ENCODE measurements around the gene SMCO4.

The SMCO4 gene

GRCh38 chr11:93482556-93482955, 60.6 kb downstream of the SMCO4 start:
- Histone ChIP-seq H3K79me2 (ENCODE audit: insufficient read depth, low read depth) (no peaks in the 10 kb centered on the region), H3K4me1 (ENCODE audit: low read depth, poor library complexity, severe bottlenecking) (no peaks in the 10 kb centered on the region), H3K27me3 (ENCODE audit: insufficient read depth, low read depth) (no peaks in the 10 kb centered on the region), H3K27ac (no peak overlapping the region), H3K9ac (no peak overlapping the region), H2AFZ (ENCODE audit: low read depth) (no peak overlapping the region), H3K4me2 (no peak overlapping the region), H3K4me3 (IDR thresholded peaks at IDR 0.05; ENCODE audit: insufficient read depth, low read depth, low read length) (no peak overlapping the region), H3K36me3 (ENCODE audit: insufficient read depth) (no peaks in the 10 kb centered on the region), H4K20me1 (ENCODE audit: insufficient read depth) (no peaks in the 10 kb centered on the region)
- TF ChIP-seq CTCF (conservative IDR thresholded peaks at IDR 0.05; ENCODE audit: low read depth, low read length), result no peak

GRCh38 chr11:93481696-93482095, 61.5 kb downstream of the SMCO4 start:
- H3K27me3 ChIP-seq (ENCODE audit: insufficient read depth, low read depth), result no peaks in the 10 kb centered on the region
- TF ChIP-seq CTCF (conservative IDR thresholded peaks at IDR 0.05; ENCODE audit: low read depth, low read length), result no peak
- no peak overlapping the region for H3K4me2 ChIP-seq
- no peak overlapping the region for H2AFZ ChIP-seq (ENCODE audit: low read depth)
- no peak overlapping the region for H3K4me3 ChIP-seq (IDR thresholded peaks at IDR 0.05; ENCODE audit: insufficient read depth, low read depth, low read length)
- no peak overlapping the region for H3K9ac ChIP-seq
- H3K79me2 ChIP-seq (ENCODE audit: insufficient read depth, low read depth), result no peaks in the 10 kb centered on the region
- no peaks in the 10 kb centered on the region for H4K20me1 ChIP-seq (ENCODE audit: insufficient read depth)
- no peaks in the 10 kb centered on the region for H3K4me1 ChIP-seq (ENCODE audit: low read depth, poor library complexity, severe bottlenecking)
- no peaks in the 10 kb centered on the region for H3K36me3 ChIP-seq (ENCODE audit: insufficient read depth)
- H3K27ac ChIP-seq, result no peak overlapping the region

GRCh38 chr11:93481279-93481678, 61.9 kb downstream of the SMCO4 start:
- Histone ChIP-seq H3K9ac (no peak overlapping the region), H4K20me1 (ENCODE audit: insufficient read depth) (no peaks in the 10 kb centered on the region), H3K36me3 (ENCODE audit: insufficient read depth) (no peaks in the 10 kb centered on the region), H3K4me1 (ENCODE audit: low read depth, poor library complexity, severe bottlenecking) (no peaks in the 10 kb centered on the region), H2AFZ (ENCODE audit: low read depth) (no peak overlapping the region), H3K27me3 (ENCODE audit: insufficient read depth, low read depth) (no peaks in the 10 kb centered on the region), H3K27ac (no peak overlapping the region), H3K4me3 (IDR thresholded peaks at IDR 0.05; ENCODE audit: insufficient read depth, low read depth, low read length) (no peak overlapping the region), H3K79me2 (ENCODE audit: insufficient read depth, low read depth) (no peaks in the 10 kb centered on the region), H3K4me2 (no peak overlapping the region)
- no peak for TF ChIP-seq CTCF (conservative IDR thresholded peaks at IDR 0.05; ENCODE audit: low read depth, low read length)

- H3K4me2 ChIP-seq, result no peak overlapping the region
- TF ChIP-seq CTCF (conservative IDR thresholded peaks at IDR 0.05; ENCODE audit: low read depth, low read length), result no peak
- no peak overlapping the region for H3K9ac ChIP-seq
- H3K4me1 ChIP-seq (ENCODE audit: low read depth, poor library complexity, severe bottlenecking), result no peaks in the 10 kb centered on the region
- H2AFZ ChIP-seq (ENCODE audit: low read depth), result no peak overlapping the region
- H3K79me2 ChIP-seq (ENCODE audit: insufficient read depth, low read depth), result no peaks in the 10 kb centered on the region
- no peak overlapping the region for H3K27ac ChIP-seq
- H3K4me3 ChIP-seq (IDR thresholded peaks at IDR 0.05; ENCODE audit: insufficient read depth, low read depth, low read length), result no peak overlapping the region
- H4K20me1 ChIP-seq (ENCODE audit: insufficient read depth), result no peaks in the 10 kb centered on the region
- H3K36me3 ChIP-seq (ENCODE audit: insufficient read depth), result no peaks in the 10 kb centered on the region
- H3K27me3 ChIP-seq (ENCODE audit: insufficient read depth, low read depth), result no peaks in the 10 kb centered on the region
These were observed 62.4 kb downstream of the SMCO4 start for GRCh38 chr11:93480756-93481155.

GRCh38 chr11:93480256-93480655, 62.9 kb downstream of the SMCO4 start:
- Histone ChIP-seq H3K27me3 (ENCODE audit: insufficient read depth, low read depth) (no peaks in the 10 kb centered on the region), H3K9ac (no peak overlapping the region), H3K79me2 (ENCODE audit: insufficient read depth, low read depth) (no peaks in the 10 kb centered on the region), H3K4me3 (IDR thresholded peaks at IDR 0.05; ENCODE audit: insufficient read depth, low read depth, low read length) (no peak overlapping the region), H3K4me2 (no peak overlapping the region), H2AFZ (ENCODE audit: low read depth) (no peak overlapping the region), H3K36me3 (ENCODE audit: insufficient read depth) (no peaks in the 10 kb centered on the region), H3K4me1 (ENCODE audit: low read depth, poor library complexity, severe bottlenecking) (no peaks in the 10 kb centered on the region), H3K27ac (no peak overlapping the region), H4K20me1 (ENCODE audit: insufficient read depth) (no peaks in the 10 kb centered on the region)
- no peak for TF ChIP-seq CTCF (conservative IDR thresholded peaks at IDR 0.05; ENCODE audit: low read depth, low read length)

All from KMS-11 (cell line).